Aorta (tissue), 5 donors: Measurements from ENCODE around the gene FRMD5. TPM values are rescaled to one million over a fixed set of nuclear protein-coding genes. Genes with fewer than 3 reads are reported as not detected.

Experiments
- ATAC-seq: fragments of 200-7000 bp; cut with Tn5 transposase; one replicate; pipeline ENCODE4 v1.9.1; 2022; ENCODE audit warnings: moderate library complexity; ENCODE audit not compliant: low FRiP score
- DNase-seq, 2 donors: peaks; one replicate each; pipeline ENCODE4 v3.0.0-alpha.2; 2020
- H3K27ac ChIP-seq, 2 donors: one replicate each; pipeline ENCODE4 v1.5.1; 2013; ENCODE audit warnings: low read length in 2 of 2, mild to moderate bottlenecking in 2 of 2, moderate library complexity in 2 of 2, control low read depth in 1 of 2, inconsistent platforms in 1 of 2, low read depth in 1 of 2
- H3K27me3 ChIP-seq, 2 donors: one replicate each; pipeline ENCODE4 v1.6.1; 2013; ENCODE audit warnings: control low read depth in 1 of 2, low read length in 1 of 2, mild to moderate bottlenecking in 1 of 2, moderate library complexity in 1 of 2; ENCODE audit not compliant: insufficient read depth in 2 of 2, control insufficient read depth in 1 of 2
- H3K36me3 ChIP-seq, 2 donors: one replicate each; pipeline ENCODE4 v1.6.1; 2013; ENCODE audit warnings: control low read depth in 1 of 2, low read length in 1 of 2, mild to moderate bottlenecking in 1 of 2; ENCODE audit not compliant: insufficient read depth in 2 of 2, control insufficient read depth in 1 of 2
- H3K4me1 ChIP-seq, 2 donors: one replicate each; pipeline ENCODE4 v1.6.1; 2013; ENCODE audit warnings: low read length in 2 of 2, control low read depth in 1 of 2, mild to moderate bottlenecking in 1 of 2, moderate library complexity in 1 of 2; ENCODE audit not compliant: insufficient read depth in 2 of 2, control insufficient read depth in 1 of 2
- H3K4me3 ChIP-seq, 2 donors: one replicate each; pipeline ENCODE4 v1.5.1; 2013; ENCODE audit warnings: low read length in 2 of 2, control low read depth in 1 of 2, mild to moderate bottlenecking in 1 of 2
- H3K9me3 ChIP-seq: one replicate; pipeline ENCODE4 v1.6.1; 2013; ENCODE audit warnings: mild to moderate bottlenecking, low read length; ENCODE audit not compliant: control insufficient read depth
- WGBS, 2 donors: extraction: QIAGEN DNeasy Blood & Tissue Kit; methylation state at CpG; one replicate each; pipeline ENCODE4 v1.1.7; 2013; 5-methylcytosine and 5-hydroxymethylcytosine counted together
- intact Hi-C, 2 donors: fragments of 100-400 bp; cut with DNase I; formaldehyde crosslinking; loops; one replicate each; pipeline versions ENCODE4 v1.14.2 to v1.15.0; 2022
- polyA plus RNA-seq, 2 donors: library from polyadenylated mRNA; stranded (reverse); fragments of 200-250 nt; gene quantifications; one replicate each; pipeline ENCODE4 v1.2.3, GENCODE V29; 2013
- total RNA-seq, 2 donors: library from RNA; stranded (reverse); fragmentation: NEBNext Ultra II Directional; extraction: Animal tissue kit (Norgen Biotek cat#: 25700); gene quantifications; one replicate each; pipeline ENCODE4 v1.2.1, GENCODE V29; 2021
- donor health status: healthy with polysubstance abuse.
- donor health status: Bipolar disorder and iron deficiency.
- donor health status: DM: no; HTN: no; CAD: no.
- donor health status: DM: no; HTN: no; CAD: no.
- donor health status: DM: yes; HTN: yes; CAD: no.

The FRMD5 gene
- total and polyA plus RNA-seq, 4 donors, result 0.18 to 0.88 (median 0.58) TPM

GRCh38 chr15:43922021-43922420 is 273.1 kb downstream of the FRMD5 start:
- no peaks in the 10 kb centered on the region for H3K9me3 ChIP-seq
- DNase-seq (no peak), ATAC-seq (no peak)
- H3K27me3 ChIP-seq, result no peaks in the 10 kb centered on the region
- WGBS, 2 donors, result 94 to 95% methylated on average over 4 of the region's 4 CpGs
- H3K4me3 ChIP-seq, result no peak overlapping the region
- peaks cover 0 to 2% of the 10 kb centered on the region in 2 donors for H3K4me1 ChIP-seq
- H3K27ac ChIP-seq, result no peak overlapping the region
- no peaks in the 10 kb centered on the region for H3K36me3 ChIP-seq
- intact Hi-C loops, result no loop called here

GRCh38 chr15:43920815-43921214 is 274.3 kb downstream of the FRMD5 start:
- H3K27me3 ChIP-seq, result no peaks in the 10 kb centered on the region
- ATAC-seq, result no peak
- no peak for DNase-seq
- H3K36me3 ChIP-seq, result no peaks in the 10 kb centered on the region
- WGBS, 2 donors, result 85% methylated on average over 6 of the region's 6 CpGs
- H3K9me3 ChIP-seq, result no peaks in the 10 kb centered on the region
- no peak overlapping the region for H3K4me3 ChIP-seq
- H3K4me1 ChIP-seq, result peaks cover 0 to 2% of the 10 kb centered on the region in 2 donors
- intact Hi-C loops, result no loop called here
- H3K27ac ChIP-seq, result no peak overlapping the region

- Histone ChIP-seq H3K4me1 (peaks cover 0 to 2% of the 10 kb centered on the region in 2 donors), H3K27me3 (no peaks in the 10 kb centered on the region), H3K4me3 (no peak overlapping the region), H3K36me3 (no peaks in the 10 kb centered on the region), H3K27ac (no peak overlapping the region), H3K9me3 (no peaks in the 10 kb centered on the region)
- DNase-seq, result no peak
- intact Hi-C loops, result no loop called here
- ATAC-seq, result no peak
- 43 to 48% methylated on average over 2 of the region's 2 CpGs for WGBS, 2 donors
These were observed 274.8 kb downstream of the FRMD5 start for GRCh38 chr15:43920254-43920600.

- DNase-seq, result no peak
- ATAC-seq, result no peak
- Histone ChIP-seq H3K36me3 (no peaks in the 10 kb centered on the region), H3K9me3 (no peaks in the 10 kb centered on the region), H3K27ac (no peak overlapping the region), H3K27me3 (no peaks in the 10 kb centered on the region), H3K4me3 (no peak overlapping the region), H3K4me1 (peaks cover 0 to 2% of the 10 kb centered on the region in 2 donors)
- intact Hi-C loops, result no loop called here
- WGBS, 2 donors, result 9 to 15% methylated on average over 5 of the region's 5 CpGs
These were observed 275.4 kb downstream of the FRMD5 start for GRCh38 chr15:43919540-43920253.

GRCh38 chr15:43918717-43919116 is 276.4 kb downstream of the FRMD5 start:
- ATAC-seq (no peak), DNase-seq (no peak)
- Histone ChIP-seq H3K27me3 (no peaks in the 10 kb centered on the region), H3K36me3 (no peaks in the 10 kb centered on the region), H3K4me3 (no peak overlapping the region), H3K9me3 (no peaks in the 10 kb centered on the region), H3K27ac (no peak overlapping the region), H3K4me1 (peaks cover 2 to 5% of the 10 kb centered on the region in 2 donors)
- WGBS, 2 donors, result 93 to 95% methylated on average over 6 of the region's 6 CpGs
- intact Hi-C loops, result no loop called here

- Histone ChIP-seq H3K27ac (no peak overlapping the region), H3K9me3 (no peaks in the 10 kb centered on the region), H3K36me3 (no peaks in the 10 kb centered on the region), H3K4me3 (no peak overlapping the region), H3K4me1 (peaks cover 6 to 7% of the 10 kb centered on the region in 2 donors), H3K27me3 (no peaks in the 10 kb centered on the region)
- intact Hi-C loops, result no loop called here
- WGBS, 2 donors, result 90 to 95% methylated on average over 4 of the region's 4 CpGs
- ATAC-seq, result no peak
- DNase-seq, result no peak
These were observed 278.8 kb downstream of the FRMD5 start for GRCh38 chr15:43916326-43916660.

- H3K27me3 ChIP-seq, result no peaks in the 10 kb centered on the region
- intact Hi-C loops, result no loop called here
- peaks cover 6 to 7% of the 10 kb centered on the region in 2 donors for H3K4me1 ChIP-seq
- no peak overlapping the region for H3K27ac ChIP-seq
- H3K36me3 ChIP-seq, result no peaks in the 10 kb centered on the region
- no peak overlapping the region for H3K4me3 ChIP-seq
- no peaks in the 10 kb centered on the region for H3K9me3 ChIP-seq
- 57 to 61% methylated on average over 5 of the region's 5 CpGs for WGBS, 2 donors
- DNase-seq, result no peak
- no peak for ATAC-seq
These were observed 279.3 kb downstream of the FRMD5 start for GRCh38 chr15:43915631-43916325.

GRCh38 chr15:43913941-43914340 is 281.1 kb downstream of the FRMD5 start:
- WGBS, 2 donors, result 3 to 9% methylated on average over 1 of the region's 1 CpG
- H3K27ac ChIP-seq, result peak overlapping the region in 1 of 2 donors; percentile 79
- intact Hi-C loops, result no loop called here
- no peaks in the 10 kb centered on the region for H3K36me3 ChIP-seq
- DNase-seq, result no peak
- H3K4me1 ChIP-seq, result peaks cover 4 to 7% of the 10 kb centered on the region in 2 donors
- H3K4me3 ChIP-seq, result no peak overlapping the region
- no peak for ATAC-seq
- H3K9me3 ChIP-seq, result no peaks in the 10 kb centered on the region
- H3K27me3 ChIP-seq, result no peaks in the 10 kb centered on the region
